ENCODE results near the gene GRID2.

DNA sequence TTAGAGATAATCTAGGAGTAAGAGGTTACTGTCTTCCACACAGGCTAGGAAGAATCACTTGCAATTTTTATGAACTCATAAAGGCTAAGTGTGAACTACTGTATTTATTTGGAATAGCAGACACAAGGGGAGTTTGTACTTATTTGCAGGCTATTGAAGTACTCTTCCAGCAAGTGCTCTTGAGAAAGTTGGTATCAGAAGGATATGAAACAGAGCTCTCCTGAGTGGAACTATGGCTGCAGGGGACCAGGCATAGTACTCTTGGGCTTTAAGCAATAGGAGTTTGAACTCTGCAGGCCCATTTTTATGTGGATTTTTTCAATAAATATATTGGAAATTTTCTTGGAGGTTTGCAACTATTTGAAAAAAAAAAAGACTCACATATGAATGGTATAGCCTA is 768.5 kb downstream of the GRID2 start:
- TF ChIP-seq, protein P1, sequence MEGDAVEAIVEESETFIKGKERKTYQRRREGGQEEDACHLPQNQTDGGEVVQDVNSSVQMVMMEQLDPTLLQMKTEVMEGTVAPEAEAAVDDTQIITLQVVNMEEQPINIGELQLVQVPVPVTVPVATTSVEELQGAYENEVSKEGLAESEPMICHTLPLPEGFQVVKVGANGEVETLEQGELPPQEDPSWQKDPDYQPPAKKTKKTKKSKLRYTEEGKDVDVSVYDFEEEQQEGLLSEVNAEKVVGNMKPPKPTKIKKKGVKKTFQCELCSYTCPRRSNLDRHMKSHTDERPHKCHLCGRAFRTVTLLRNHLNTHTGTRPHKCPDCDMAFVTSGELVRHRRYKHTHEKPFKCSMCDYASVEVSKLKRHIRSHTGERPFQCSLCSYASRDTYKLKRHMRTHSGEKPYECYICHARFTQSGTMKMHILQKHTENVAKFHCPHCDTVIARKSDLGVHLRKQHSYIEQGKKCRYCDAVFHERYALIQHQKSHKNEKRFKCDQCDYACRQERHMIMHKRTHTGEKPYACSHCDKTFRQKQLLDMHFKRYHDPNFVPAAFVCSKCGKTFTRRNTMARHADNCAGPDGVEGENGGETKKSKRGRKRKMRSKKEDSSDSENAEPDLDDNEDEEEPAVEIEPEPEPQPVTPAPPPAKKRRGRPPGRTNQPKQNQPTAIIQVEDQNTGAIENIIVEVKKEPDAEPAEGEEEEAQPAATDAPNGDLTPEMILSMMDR (IDR thresholded peaks at IDR 0.05), result no peak
- TF ChIP-seq EZH2 (IDR thresholded peaks at IDR 0.05) (no peak), EZH2phosphoT487 (IDR thresholded peaks at IDR 0.05) (no peak)
